Panc1 (cell line): Measurements from ENCODE around the gene GPR37L1. TPM values are rescaled to one million over a fixed set of nuclear protein-coding genes. Genes with fewer than 3 reads are reported as not detected.

Source experiments
- ATAC-seq: fragments of 200-7000 bp; cut with Tn5 transposase; 2 replicates; pipeline ENCODE4 v1.9.1; 2020; ENCODE audit warnings: mild to moderate bottlenecking, moderate library complexity
- BruUV-seq: library from RNA; stranded (reverse); fragments of 400-500 nt; replicated peaks from 2 replicates; lab custom pipeline; 2021; lab: Mats Ljungman, UMichigan
- CTCF ChIA-PET: fragments of 300-600 bp; sonication (Branson Sonifier 250); formaldehyde crosslinking; loops from one replicate; lab custom pipeline; 2022; ENCODE audit warnings: antibody characterized with exemption; lab: Charles Lee
- POLR2A ChIA-PET: fragments of 300-600 bp; sonication (Branson Sonifier 250); formaldehyde crosslinking; loops from one replicate; lab custom pipeline; 2022; ENCODE audit warnings: antibody characterized with exemption; lab: Charles Lee
- DNase-seq: peaks from one replicate; pipeline ENCODE4 v3.0.0-alpha.2; 2010; ENCODE audit warnings: low read depth, low spot score
- H3K27ac ChIP-seq: 2 replicates; pipeline ENCODE4 v1.5.1; 2011; ENCODE audit warnings: mild to moderate bottlenecking, low read length, inconsistent platforms
- H3K27me3 ChIP-seq: fragments of 200-500 bp; sonication (Bioruptor generic); 2 replicates; pipeline ENCODE4 v1.6.0; 2014; ENCODE audit warnings: low read length, inconsistent platforms; ENCODE audit not compliant: control insufficient read depth, insufficient read depth
- H3K36me3 ChIP-seq: fragments of 200-500 bp; sonication (Bioruptor generic); 2 replicates; pipeline ENCODE4 v1.5.1; 2014; ENCODE audit warnings: inconsistent platforms, mild to moderate bottlenecking, low read length, moderate library complexity; ENCODE audit not compliant: control insufficient read depth, insufficient read depth
- H3K4me1 ChIP-seq: 2 replicates; pipeline ENCODE4 v1.5.1; 2011; ENCODE audit warnings: inconsistent platforms, mild to moderate bottlenecking, low read length, moderate library complexity; ENCODE audit not compliant: control insufficient read depth, insufficient read depth
- H3K4me3 ChIP-seq, 2 experiments: 2 replicates each; pipeline ENCODE4 v1.5.1; 2011 to 2012; ENCODE audit warnings: low read depth in 2 of 2, low read length in 2 of 2, mild to moderate bottlenecking in 2 of 2, inconsistent platforms in 1 of 2, moderate library complexity in 1 of 2
- H3K9me3 ChIP-seq: fragments of 200-500 bp; sonication (Bioruptor generic); 2 replicates; pipeline ENCODE4 v1.5.1; 2014; ENCODE audit warnings: low read depth, mild to moderate bottlenecking, inconsistent platforms, low read length, moderate library complexity; ENCODE audit not compliant: control insufficient read depth, insufficient read depth
- CTCF ChIP-seq: fragments of 450-650 bp; IDR thresholded peaks from 2 replicates; pipeline ENCODE4 v1.5.1; 2017; ENCODE audit warnings: mild to moderate bottlenecking
- POLR2AphosphoS5 ChIP-seq: IDR thresholded peaks from 2 replicates; pipeline ENCODE4 v1.6.1; 2012; ENCODE audit warnings: mild to moderate bottlenecking, low read depth, low read length, moderate library complexity
- SIN3A ChIP-seq: IDR thresholded peaks from 2 replicates; pipeline ENCODE4 v1.6.1; 2012; ENCODE audit warnings: low read depth, mild to moderate bottlenecking, low read length, moderate library complexity, borderline replicate concordance; ENCODE audit not compliant: insufficient read depth
- TCF7L2 ChIP-seq: IDR thresholded peaks from 2 replicates; pipeline ENCODE4 v1.6.1; 2011; ENCODE audit warnings: mild to moderate bottlenecking, low read depth, low read length, inconsistent platforms
- in situ Hi-C: cut with HindIII; loops from 2 replicates; pipeline ENCODE4 v1.10.0; 2016; ENCODE audit warnings: low sequenced_read_pairs, low pct_unique_long_range_greater_than_20kb
- intact Hi-C: fragments of 100-400 bp; cut with micrococcal nuclease; formaldehyde crosslinking; loops from one replicate; pipeline ENCODE4 v1.10.0; 2022; ENCODE audit not compliant: unreplicated experiment
- total RNA-seq: library from RNA; stranded (reverse); gene quantifications from one replicate; pipeline ENCODE4 v1.2.1, GENCODE V29; 2021; ENCODE audit not compliant: unreplicated experiment
- TF ChIP-seq, protein P1 (sequence below), 2 experiments: IDR thresholded peaks; 2 replicates each; pipeline ENCODE4 v1.6.1; 2011 to 2012; ENCODE audit warnings: low read depth in 2 of 2, control low read depth in 1 of 2, low read length in 1 of 2, mild to moderate bottlenecking in 1 of 2, moderate library complexity in 1 of 2; ENCODE audit not compliant: insufficient read depth in 1 of 2

The GPR37L1 gene
- total RNA-seq, 1 experiment from 2014 or later: 0.44 TPM

GRCh38 chr1:202112859-202113689 lies 9.6 kb upstream of the GPR37L1 start:
- Histone ChIP-seq H3K4me1 (peaks cover 41% of the 10 kb centered on the region), H3K36me3 (no peaks in the 10 kb centered on the region), H3K27me3 (no peaks in the 10 kb centered on the region), H3K4me3 (no peak overlapping the region), H3K9me3 (no peaks in the 10 kb centered on the region), H3K27ac (peak overlapping the region; percentile 69)
- DNase-seq: no peak
- in situ Hi-C loops: no loop called here
- TF ChIP-seq SIN3A (no peak), POLR2AphosphoS5 (no peak), TCF7L2 (no peak), CTCF (no peak)
- TF ChIP-seq, protein P1, sequence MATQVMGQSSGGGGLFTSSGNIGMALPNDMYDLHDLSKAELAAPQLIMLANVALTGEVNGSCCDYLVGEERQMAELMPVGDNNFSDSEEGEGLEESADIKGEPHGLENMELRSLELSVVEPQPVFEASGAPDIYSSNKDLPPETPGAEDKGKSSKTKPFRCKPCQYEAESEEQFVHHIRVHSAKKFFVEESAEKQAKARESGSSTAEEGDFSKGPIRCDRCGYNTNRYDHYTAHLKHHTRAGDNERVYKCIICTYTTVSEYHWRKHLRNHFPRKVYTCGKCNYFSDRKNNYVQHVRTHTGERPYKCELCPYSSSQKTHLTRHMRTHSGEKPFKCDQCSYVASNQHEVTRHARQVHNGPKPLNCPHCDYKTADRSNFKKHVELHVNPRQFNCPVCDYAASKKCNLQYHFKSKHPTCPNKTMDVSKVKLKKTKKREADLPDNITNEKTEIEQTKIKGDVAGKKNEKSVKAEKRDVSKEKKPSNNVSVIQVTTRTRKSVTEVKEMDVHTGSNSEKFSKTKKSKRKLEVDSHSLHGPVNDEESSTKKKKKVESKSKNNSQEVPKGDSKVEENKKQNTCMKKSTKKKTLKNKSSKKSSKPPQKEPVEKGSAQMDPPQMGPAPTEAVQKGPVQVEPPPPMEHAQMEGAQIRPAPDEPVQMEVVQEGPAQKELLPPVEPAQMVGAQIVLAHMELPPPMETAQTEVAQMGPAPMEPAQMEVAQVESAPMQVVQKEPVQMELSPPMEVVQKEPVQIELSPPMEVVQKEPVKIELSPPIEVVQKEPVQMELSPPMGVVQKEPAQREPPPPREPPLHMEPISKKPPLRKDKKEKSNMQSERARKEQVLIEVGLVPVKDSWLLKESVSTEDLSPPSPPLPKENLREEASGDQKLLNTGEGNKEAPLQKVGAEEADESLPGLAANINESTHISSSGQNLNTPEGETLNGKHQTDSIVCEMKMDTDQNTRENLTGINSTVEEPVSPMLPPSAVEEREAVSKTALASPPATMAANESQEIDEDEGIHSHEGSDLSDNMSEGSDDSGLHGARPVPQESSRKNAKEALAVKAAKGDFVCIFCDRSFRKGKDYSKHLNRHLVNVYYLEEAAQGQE (IDR thresholded peaks at IDR 0.05; ENCODE audit: insufficient read depth in 1 of 2, low read depth in 2 of 2, low read length in 1 of 2): no peak
- BruUV-seq: no TSS peak
- ChIA-PET POLR2A (interaction anchor here (0.6 to 1.2 kb wide), 4 partner anchors 53 to 103 kb away, joined by 3 to 5 read pairs (median 4); partner anchors contain the start of gene ELF3), CTCF (interaction anchor here (0.6 to 1.2 kb wide), 6 partner anchors 46 to 113 kb away, joined by 3 to 5 read pairs (median 4); no protein-coding TSS in a partner anchor)
- ATAC-seq: peak; percentile 62
- intact Hi-C loops: loop anchor here (10.0 kb wide), 1 partner anchor 238 kb away; no protein-coding TSS in a partner anchor

DNA sequence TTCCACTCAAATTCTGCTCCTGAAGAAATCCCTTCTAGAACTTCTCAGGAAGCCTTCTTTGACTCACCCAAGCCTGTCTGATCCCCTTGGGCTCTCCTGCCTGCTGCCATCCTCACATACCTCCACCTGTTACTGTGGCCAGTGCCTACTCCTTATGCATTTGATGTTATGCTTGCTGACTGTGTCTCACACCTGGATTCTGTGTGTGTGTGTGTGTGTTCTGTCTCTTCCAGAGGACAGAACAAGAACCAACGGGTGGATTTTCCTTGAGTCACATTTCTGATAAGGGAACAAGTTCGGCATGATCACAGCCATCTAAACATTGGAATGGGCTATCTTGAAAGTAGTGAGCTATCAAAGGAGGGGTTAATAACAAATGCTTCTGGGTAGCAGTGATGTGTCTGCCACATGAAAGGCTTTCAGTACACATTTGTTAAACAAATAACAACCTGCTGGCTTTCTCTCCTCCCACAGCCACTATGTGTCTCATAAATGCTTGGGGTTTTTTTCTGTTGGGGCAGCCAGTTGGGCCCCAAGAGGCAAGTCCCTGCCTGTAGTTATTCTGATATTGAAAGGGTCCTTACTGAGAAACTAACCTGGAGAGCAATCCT lies 8.9 kb upstream of the GPR37L1 start:
- CTCF ChIA-PET: interaction anchor here (0.9 to 1.1 kb wide), 2 partner anchors 47 to 106 kb away, joined by 4 to 5 read pairs; no protein-coding TSS in a partner anchor
- DNase-seq: no peak
- no peak for TF ChIP-seq POLR2AphosphoS5
- TF ChIP-seq SIN3A: no peak
- TF ChIP-seq TCF7L2: peak; percentile 49; the same call in 1 of the 2 replicates

More for the DNA sequence above, 8.9 kb upstream of the GPR37L1 start:
- in situ Hi-C loops (no loop called here), intact Hi-C loops (loop anchor here (10.0 kb wide), 1 partner anchor 239 kb away; no protein-coding TSS in a partner anchor)
- Histone ChIP-seq H3K27me3 (no peaks in the 10 kb centered on the region), H3K4me3 (no peak overlapping the region), H3K9me3 (no peaks in the 10 kb centered on the region), H3K27ac (peak overlapping the region; percentile 69), H3K4me1 (peaks cover 37% of the 10 kb centered on the region), H3K36me3 (no peaks in the 10 kb centered on the region)
- POLR2A ChIA-PET: interaction anchor here (0.6 to 0.7 kb wide), 2 partner anchors 97 to 100 kb away, joined by 4 to 5 read pairs; no protein-coding TSS in a partner anchor
- BruUV-seq: no TSS peak
- ATAC-seq: peak; percentile 2; the same call in 1 of the 2 replicates
